Osteoblast (primary cell): ENCODE measurements around the gene SEPTIN2. TPM values are rescaled to one million over a fixed set of nuclear protein-coding genes. Genes with fewer than 3 reads are reported as not detected.
"Not testable (repeated sequence)": the region's sequence is repeated elsewhere in the genome, so short reads cannot be mapped to it uniquely, and the experiment has no call there.

Experiments used
- DNase-seq: peaks from one replicate; pipeline ENCODE4 v3.0.0; 2011; ENCODE audit warnings: low spot score, mixed read lengths; ENCODE audit not compliant: insufficient read length; ENCODE audit errors: missing footprints
- H2AFZ ChIP-seq: 2 replicates; pipeline ENCODE4 v1.6.0; 2011; ENCODE audit warnings: mild to moderate bottlenecking, low read length
- H3K27ac ChIP-seq: 2 replicates; pipeline ENCODE4 v1.5.1; 2011; ENCODE audit warnings: mild to moderate bottlenecking, low read depth, low read length, moderate library complexity
- H3K27me3 ChIP-seq: 2 replicates; pipeline ENCODE4 v1.6.0; 2012; ENCODE audit warnings: mild to moderate bottlenecking, control low read depth, inconsistent platforms, low read length, moderate library complexity; ENCODE audit not compliant: insufficient read depth
- H3K36me3 ChIP-seq: 2 replicates; pipeline ENCODE4 v1.5.1; 2011; ENCODE audit warnings: mild to moderate bottlenecking, low read length, control low read depth, moderate library complexity; ENCODE audit not compliant: insufficient read depth
- H3K4me1 ChIP-seq: 2 replicates; pipeline ENCODE4 v1.5.1; 2011; ENCODE audit warnings: mild to moderate bottlenecking, low read length, control low read depth, moderate library complexity; ENCODE audit not compliant: insufficient read depth
- H3K4me2 ChIP-seq: 2 replicates; pipeline ENCODE4 v1.6.0; 2011; ENCODE audit warnings: mild to moderate bottlenecking, low read length; ENCODE audit not compliant: insufficient read depth
- H3K4me3 ChIP-seq: fragments of 200-600 bp; sonication (generic); 3 replicates; pipeline ENCODE4 v1.5.1; 2012; ENCODE audit warnings: mild to moderate bottlenecking, low read length, inconsistent platforms; ENCODE audit not compliant: insufficient read depth
- H3K79me2 ChIP-seq: 2 replicates; pipeline ENCODE4 v1.6.0; 2012; ENCODE audit warnings: mild to moderate bottlenecking, low read length, control low read depth, inconsistent platforms; ENCODE audit not compliant: insufficient read depth
- H3K9me3 ChIP-seq: 2 replicates; pipeline ENCODE4 v1.5.1; 2011; ENCODE audit warnings: low read depth, low read length, control low read depth
- H4K20me1 ChIP-seq: 2 replicates; pipeline ENCODE4 v1.6.0; 2012; ENCODE audit warnings: mild to moderate bottlenecking, low read length, control low read depth; ENCODE audit not compliant: insufficient read depth
- CTCF ChIP-seq: IDR thresholded peaks from 2 replicates; pipeline ENCODE4 v1.5.1; 2011; ENCODE audit warnings: mild to moderate bottlenecking, low read depth, low read length, moderate library complexity; ENCODE audit errors: extremely low read depth
- total RNA-seq: library from RNA; depleted of rRNA; stranded (reverse); fragments of >200 nt; gene quantifications from 2 replicates; pipeline ENCODE4 v1.2.3, GENCODE V29; 2012

The SEPTIN2 gene
- total RNA-seq, 1 donor, result 418 TPM

- DNase-seq, result no peak
- H3K79me2 ChIP-seq, result peaks cover 96% of the 10 kb centered on the region
- H3K27ac ChIP-seq, result peak overlapping the region; percentile 91
- H4K20me1 ChIP-seq, result peaks cover 60% of the 10 kb centered on the region
- peak overlapping the region; percentile 93 for H3K4me2 ChIP-seq
- no peaks in the 10 kb centered on the region for H3K27me3 ChIP-seq
- TF ChIP-seq CTCF, result no peak
- H2AFZ ChIP-seq, result peak overlapping the region; percentile 65
- H3K36me3 ChIP-seq, result peaks cover 6% of the 10 kb centered on the region
- H3K9me3 ChIP-seq, result no peaks in the 10 kb centered on the region
- H3K4me3 ChIP-seq, result peak overlapping the region; percentile 97
- peaks cover 50% of the 10 kb centered on the region for H3K4me1 ChIP-seq
Observed at GRCh38 chr2:241316825-241317224, 1.1 kb downstream of the SEPTIN2 start.

- Histone ChIP-seq H3K4me2 (peak overlapping the region; percentile 93), H3K79me2 (peaks cover 96% of the 10 kb centered on the region), H3K36me3 (peaks cover 6% of the 10 kb centered on the region), H4K20me1 (peaks cover 60% of the 10 kb centered on the region), H3K27ac (peak overlapping the region; percentile 91), H3K4me3 (peak overlapping the region; percentile 97), H3K27me3 (no peaks in the 10 kb centered on the region), H2AFZ (no peak overlapping the region), H3K4me1 (peaks cover 49% of the 10 kb centered on the region), H3K9me3 (no peaks in the 10 kb centered on the region)
- DNase-seq, result no peak
- no peak for TF ChIP-seq CTCF
Observed at GRCh38 chr2:241317391-241317790, 1.7 kb downstream of the SEPTIN2 start.

- H3K27ac ChIP-seq, H3K36me3 ChIP-seq, H2AFZ ChIP-seq, H3K27me3 ChIP-seq, DNase-seq, H3K9me3 ChIP-seq: not testable (repeated sequence)
- Histone ChIP-seq H3K4me2 (peak overlapping the region; percentile 93), H4K20me1 (peaks cover 59% of the 10 kb centered on the region), H3K4me3 (peak overlapping the region; percentile 3), H3K4me1 (peaks cover 48% of the 10 kb centered on the region), H3K79me2 (peaks cover 96% of the 10 kb centered on the region)
Observed at GRCh38 chr2:241318830-241319229, 3.1 kb downstream of the SEPTIN2 start.

GRCh38 chr2:241320394-241320793 lies 4.7 kb downstream of the SEPTIN2 start:
- no peak overlapping the region for H3K4me3 ChIP-seq
- H3K4me2 ChIP-seq, result peak overlapping the region; percentile 41
- H3K9me3 ChIP-seq, result no peaks in the 10 kb centered on the region
- no peak overlapping the region for H2AFZ ChIP-seq
- H3K36me3 ChIP-seq, result peaks cover 14% of the 10 kb centered on the region
- peaks cover 96% of the 10 kb centered on the region for H3K79me2 ChIP-seq
- DNase-seq, result no peak
- TF ChIP-seq CTCF, result no peak
- peaks cover 73% of the 10 kb centered on the region for H4K20me1 ChIP-seq
- H3K27ac ChIP-seq, result peak overlapping the region; percentile 8
- H3K4me1 ChIP-seq, result peaks cover 47% of the 10 kb centered on the region
- no peaks in the 10 kb centered on the region for H3K27me3 ChIP-seq
